ENCODE results near the gene NRG3. TPM values are rescaled to one million over a fixed set of nuclear protein-coding genes. Genes with fewer than 3 reads are reported as not detected.

The NRG3 gene
- total RNA-seq, 4 donors from 2014 or later: 0.54 TPM; not detected in 3

DNA sequence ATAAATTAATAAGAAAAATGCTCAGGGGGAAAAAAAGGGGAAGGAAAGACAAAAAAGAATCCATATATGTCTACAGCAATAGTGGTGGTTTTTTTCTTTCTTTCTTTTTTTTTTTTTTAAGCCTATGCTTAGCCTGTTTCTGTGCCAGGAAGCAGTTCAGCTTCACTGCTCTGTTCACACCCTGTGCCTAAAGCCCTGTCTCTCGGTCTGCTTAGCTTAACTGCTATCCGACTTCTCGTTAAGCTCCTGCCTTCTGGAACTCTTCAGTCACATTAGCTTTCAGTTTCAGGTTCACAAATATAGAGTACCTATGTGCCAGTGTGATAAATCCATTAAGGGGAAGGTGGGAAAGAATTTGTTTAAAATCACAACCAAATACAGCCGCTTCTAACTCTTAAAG lies 26.5 kb upstream of the NRG3 start:
- ATAC-seq: no peak
- 4 to 22% methylated on average over 4 of the region's 4 CpGs for WGBS, 2 donors (ENCODE audit: low coverage in 1 of 2)

DNA sequence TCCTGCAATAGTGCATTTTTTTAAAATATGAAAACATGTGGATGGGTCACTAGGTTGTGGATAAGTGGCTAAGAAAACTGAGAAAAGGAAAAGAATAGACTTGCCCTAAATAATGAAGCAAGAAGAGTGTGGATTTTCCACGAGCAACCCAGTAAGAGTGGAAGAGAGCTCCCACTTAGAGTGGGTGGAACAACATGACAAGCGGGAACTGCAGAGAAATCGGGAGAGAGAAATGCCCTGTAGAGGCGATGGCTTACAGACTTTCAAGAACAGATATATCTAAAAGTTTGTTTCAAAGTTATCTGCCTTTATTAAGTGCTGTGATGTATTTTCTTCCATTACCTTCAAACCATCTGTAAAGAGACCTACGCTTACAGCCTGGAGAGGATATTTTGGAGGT lies 26.1 kb upstream of the NRG3 start:
- no peak for TF ChIP-seq POLR2A (IDR thresholded peaks at IDR 0.05)
- TF ChIP-seq, protein P1, sequence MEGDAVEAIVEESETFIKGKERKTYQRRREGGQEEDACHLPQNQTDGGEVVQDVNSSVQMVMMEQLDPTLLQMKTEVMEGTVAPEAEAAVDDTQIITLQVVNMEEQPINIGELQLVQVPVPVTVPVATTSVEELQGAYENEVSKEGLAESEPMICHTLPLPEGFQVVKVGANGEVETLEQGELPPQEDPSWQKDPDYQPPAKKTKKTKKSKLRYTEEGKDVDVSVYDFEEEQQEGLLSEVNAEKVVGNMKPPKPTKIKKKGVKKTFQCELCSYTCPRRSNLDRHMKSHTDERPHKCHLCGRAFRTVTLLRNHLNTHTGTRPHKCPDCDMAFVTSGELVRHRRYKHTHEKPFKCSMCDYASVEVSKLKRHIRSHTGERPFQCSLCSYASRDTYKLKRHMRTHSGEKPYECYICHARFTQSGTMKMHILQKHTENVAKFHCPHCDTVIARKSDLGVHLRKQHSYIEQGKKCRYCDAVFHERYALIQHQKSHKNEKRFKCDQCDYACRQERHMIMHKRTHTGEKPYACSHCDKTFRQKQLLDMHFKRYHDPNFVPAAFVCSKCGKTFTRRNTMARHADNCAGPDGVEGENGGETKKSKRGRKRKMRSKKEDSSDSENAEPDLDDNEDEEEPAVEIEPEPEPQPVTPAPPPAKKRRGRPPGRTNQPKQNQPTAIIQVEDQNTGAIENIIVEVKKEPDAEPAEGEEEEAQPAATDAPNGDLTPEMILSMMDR (IDR thresholded peaks at IDR 0.05): no peak
- no peak for TF ChIP-seq POLR2AphosphoS5 (IDR thresholded peaks at IDR 0.05)
- TF ChIP-seq EP300 (IDR thresholded peaks at IDR 0.05): no peak
- ATAC-seq: no peak
- Histone ChIP-seq H3K27me3 (peaks cover 2% of the 10 kb centered on the region), H3K4me3 (no peak overlapping the region), H3K36me3 (no peaks in the 10 kb centered on the region), H3K27ac (no peak overlapping the region), H3K4me1 (no peaks in the 10 kb centered on the region), H3K9me3 (peaks cover 0 to 7% (median 0%) of the 10 kb centered on the region in 3 donors)
- WGBS, 2 donors (ENCODE audit: low coverage in 1 of 2): 55 to 77% methylated on average over 5 of the region's 5 CpGs

More for the DNA sequence above, 26.5 kb upstream of the NRG3 start:
- H3K27ac ChIP-seq: no peak overlapping the region
- TF ChIP-seq EP300 (IDR thresholded peaks at IDR 0.05) (no peak), POLR2AphosphoS5 (IDR thresholded peaks at IDR 0.05) (no peak), POLR2A (IDR thresholded peaks at IDR 0.05) (no peak)
- TF ChIP-seq, protein P1 (IDR thresholded peaks at IDR 0.05): no peak
- no peak overlapping the region for H3K4me3 ChIP-seq
- no peaks in the 10 kb centered on the region for H3K4me1 ChIP-seq
- peaks cover 2% of the 10 kb centered on the region for H3K27me3 ChIP-seq
- H3K36me3 ChIP-seq: no peaks in the 10 kb centered on the region
- peaks cover 0 to 3% (median 0%) of the 10 kb centered on the region in 3 donors for H3K9me3 ChIP-seq

GRCh38 chr10:81862596-81862995 lies 12.4 kb upstream of the NRG3 start:
- H3K4me1 ChIP-seq: no peaks in the 10 kb centered on the region
- no peak for ATAC-seq
- H3K9me3 ChIP-seq: peaks cover 0 to 31% (median 0%) of the 10 kb centered on the region in 3 donors
- H3K27ac ChIP-seq: no peak overlapping the region
- no peaks in the 10 kb centered on the region for H3K36me3 ChIP-seq
- no CpG with 5 or more reads among the region's 19 CpGs for WGBS, 2 donors (ENCODE audit: low coverage in 1 of 2)
- peaks cover 2% of the 10 kb centered on the region for H3K27me3 ChIP-seq
- H3K4me3 ChIP-seq: no peak overlapping the region
- TF ChIP-seq, protein P1 (IDR thresholded peaks at IDR 0.05): no peak
- TF ChIP-seq EP300 (IDR thresholded peaks at IDR 0.05): no peak
- no peak for TF ChIP-seq POLR2A (IDR thresholded peaks at IDR 0.05)
- no peak for TF ChIP-seq POLR2AphosphoS5 (IDR thresholded peaks at IDR 0.05)

GRCh38 chr10:81863771-81864170 lies 11.2 kb upstream of the NRG3 start:
- no peaks in the 10 kb centered on the region for H3K4me1 ChIP-seq

DNA sequence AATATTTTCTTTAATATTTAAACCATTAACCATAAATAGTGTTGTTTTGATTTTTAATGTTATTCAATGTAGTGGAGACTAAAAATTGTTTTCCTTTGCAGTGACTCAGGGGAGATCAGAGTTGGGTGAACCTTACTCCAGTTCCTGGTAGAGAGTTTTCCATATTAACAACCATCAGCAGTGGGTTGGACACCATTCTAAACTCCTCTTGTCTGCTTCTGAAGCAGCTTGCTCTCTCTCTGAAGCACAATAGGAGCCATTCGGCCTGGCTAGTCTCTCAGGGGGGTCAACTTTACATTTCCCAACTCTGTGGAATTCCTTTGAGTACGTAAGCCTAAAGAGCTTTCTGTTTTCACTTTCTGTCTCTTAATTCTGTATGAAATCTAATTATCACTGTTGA lies 9.4 kb upstream of the NRG3 start:
- no peak overlapping the region for H3K27ac ChIP-seq
- no peaks in the 10 kb centered on the region for H3K36me3 ChIP-seq
- 28 to 47% methylated on average over 2 of the region's 2 CpGs for WGBS, 2 donors (ENCODE audit: low coverage in 1 of 2)
- H3K4me3 ChIP-seq: no peak overlapping the region
- H3K27me3 ChIP-seq: peaks cover 15% of the 10 kb centered on the region
- H3K4me1 ChIP-seq: no peaks in the 10 kb centered on the region
- no peak for TF ChIP-seq POLR2AphosphoS5 (IDR thresholded peaks at IDR 0.05)
- no peak for TF ChIP-seq EP300 (IDR thresholded peaks at IDR 0.05)
- TF ChIP-seq POLR2A (IDR thresholded peaks at IDR 0.05): no peak
- TF ChIP-seq, protein P1 (IDR thresholded peaks at IDR 0.05): no peak
- H3K9me3 ChIP-seq: peaks cover 0 to 19% (median 0%) of the 10 kb centered on the region in 3 donors
- no peak for ATAC-seq

More at GRCh38 chr10:81863771-81864170, 11.2 kb upstream of the NRG3 start:
- TF ChIP-seq POLR2AphosphoS5 (IDR thresholded peaks at IDR 0.05): no peak
- no peak for TF ChIP-seq EP300 (IDR thresholded peaks at IDR 0.05)
- TF ChIP-seq, protein P1 (IDR thresholded peaks at IDR 0.05): no peak
- TF ChIP-seq POLR2A (IDR thresholded peaks at IDR 0.05): no peak
- Histone ChIP-seq H3K4me3 (no peak overlapping the region), H3K27me3 (peaks cover 8% of the 10 kb centered on the region), H3K9me3 (peaks cover 0 to 31% (median 0%) of the 10 kb centered on the region in 3 donors), H3K27ac (no peak overlapping the region), H3K36me3 (no peaks in the 10 kb centered on the region)
- no peak for ATAC-seq

Measured in gastroesophageal sphincter (tissue), 4 donors.